WTC11 (cell line): ENCODE measurements around the gene WNK1.

Experiments used
- ATF1 ChIP-seq: sonication (generic); formaldehyde crosslinking; IDR thresholded peaks from 2 replicates; pipeline ENCODE4 v1.8.1; 2023; ENCODE audit warnings: mild to moderate bottlenecking, moderate library complexity, missing genetic modification reagents
- CREB1 ChIP-seq: sonication (generic); formaldehyde crosslinking; IDR thresholded peaks from 2 replicates; pipeline ENCODE4 v1.8.0; 2023; ENCODE audit warnings: mild to moderate bottlenecking, missing genetic modification reagents
- CREM ChIP-seq: sonication (generic); formaldehyde crosslinking; IDR thresholded peaks from 2 replicates; pipeline ENCODE4 v1.8.1; 2022; ENCODE audit warnings: mild to moderate bottlenecking, missing genetic modification reagents, moderate library complexity
- FOXJ3 ChIP-seq: sonication (generic); formaldehyde crosslinking; IDR thresholded peaks from 2 replicates; pipeline ENCODE4 v1.9.0; 2021; ENCODE audit warnings: missing genetic modification reagents, mild to moderate bottlenecking, borderline replicate concordance
- FOXP1 ChIP-seq: sonication (generic); formaldehyde crosslinking; IDR thresholded peaks from 2 replicates; pipeline ENCODE4 v1.8.0; 2022; ENCODE audit warnings: missing genetic modification reagents, mild to moderate bottlenecking, moderate library complexity, borderline replicate concordance
- JUN ChIP-seq: sonication (generic); formaldehyde crosslinking; IDR thresholded peaks from 2 replicates; pipeline ENCODE4 v1.8.0; 2023; ENCODE audit warnings: mild to moderate bottlenecking, missing genetic modification reagents
- NR1H2 ChIP-seq: sonication (generic); formaldehyde crosslinking; IDR thresholded peaks from 2 replicates; pipeline ENCODE4 v1.9.0; 2021; ENCODE audit warnings: mild to moderate bottlenecking, moderate library complexity, missing genetic modification reagents
- USF2 ChIP-seq: sonication (generic); formaldehyde crosslinking; IDR thresholded peaks from 2 replicates; pipeline ENCODE4 v1.8.1; 2023; ENCODE audit warnings: mild to moderate bottlenecking, missing genetic modification reagents, moderate library complexity
- ZNF138 ChIP-seq: sonication (generic); formaldehyde crosslinking; conservative IDR thresholded peaks from 2 replicates; pipeline ENCODE4 v1.8.1; 2022; ENCODE audit warnings: mild to moderate bottlenecking, moderate library complexity, missing genetic modification reagents
- TF ChIP-seq, protein P1 (sequence below): sonication (generic); formaldehyde crosslinking; IDR thresholded peaks from 2 replicates; pipeline ENCODE4 v1.8.0; 2022; ENCODE audit warnings: mild to moderate bottlenecking, missing genetic modification reagents
- TF ChIP-seq, protein P2 (sequence below): fragments of 200-600 bp; IDR thresholded peaks from 2 replicates; pipeline ENCODE4 v1.8.0; 2022; ENCODE audit warnings: antibody characterized with exemption
- TF ChIP-seq, protein P3 (sequence below): sonication (generic); formaldehyde crosslinking; IDR thresholded peaks from 2 replicates; pipeline ENCODE4 v1.8.1; 2023; ENCODE audit warnings: mild to moderate bottlenecking, moderate library complexity, missing genetic modification reagents
- TF ChIP-seq, protein P4 (sequence below): sonication (generic); formaldehyde crosslinking; IDR thresholded peaks from 2 replicates; pipeline ENCODE4 v1.8.0; 2022; ENCODE audit warnings: mild to moderate bottlenecking, missing genetic modification reagents

DNA sequence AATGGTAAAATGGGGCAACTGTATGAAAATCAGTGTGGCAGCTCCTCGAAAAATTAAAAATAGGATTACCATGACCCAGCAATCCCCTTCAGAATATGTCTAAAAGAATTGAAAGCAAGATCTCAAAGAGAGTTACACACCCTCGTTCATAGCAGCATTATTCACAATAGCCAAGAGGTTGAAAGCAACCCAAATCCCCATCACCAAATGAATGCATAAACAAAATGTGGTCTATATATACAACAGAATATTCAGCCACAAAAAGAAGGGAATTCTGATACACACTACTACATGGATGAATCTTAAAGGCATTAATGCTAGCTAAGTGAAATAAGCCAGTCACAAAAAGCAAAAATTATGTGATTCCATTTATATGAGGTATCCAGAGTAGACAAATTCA is 169.9 kb downstream of the WNK1 start:
- TF ChIP-seq USF2 (CRISPR knock-in tag) (no peak), CREB1 (no peak), ZNF138 (CRISPR knock-in tag) (no peak), FOXP1 (CRISPR knock-in tag) (no peak), CREM (CRISPR knock-in tag) (no peak), NR1H2 (CRISPR knock-in tag) (no peak), JUN (CRISPR knock-in tag) (no peak), FOXJ3 (no peak), ATF1 (CRISPR knock-in tag) (no peak)
- TF ChIP-seq, protein P1, sequence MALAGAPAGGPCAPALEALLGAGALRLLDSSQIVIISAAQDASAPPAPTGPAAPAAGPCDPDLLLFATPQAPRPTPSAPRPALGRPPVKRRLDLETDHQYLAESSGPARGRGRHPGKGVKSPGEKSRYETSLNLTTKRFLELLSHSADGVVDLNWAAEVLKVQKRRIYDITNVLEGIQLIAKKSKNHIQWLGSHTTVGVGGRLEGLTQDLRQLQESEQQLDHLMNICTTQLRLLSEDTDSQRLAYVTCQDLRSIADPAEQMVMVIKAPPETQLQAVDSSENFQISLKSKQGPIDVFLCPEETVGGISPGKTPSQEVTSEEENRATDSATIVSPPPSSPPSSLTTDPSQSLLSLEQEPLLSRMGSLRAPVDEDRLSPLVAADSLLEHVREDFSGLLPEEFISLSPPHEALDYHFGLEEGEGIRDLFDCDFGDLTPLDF (CRISPR knock-in tag): no peak
- TF ChIP-seq, protein P2, sequence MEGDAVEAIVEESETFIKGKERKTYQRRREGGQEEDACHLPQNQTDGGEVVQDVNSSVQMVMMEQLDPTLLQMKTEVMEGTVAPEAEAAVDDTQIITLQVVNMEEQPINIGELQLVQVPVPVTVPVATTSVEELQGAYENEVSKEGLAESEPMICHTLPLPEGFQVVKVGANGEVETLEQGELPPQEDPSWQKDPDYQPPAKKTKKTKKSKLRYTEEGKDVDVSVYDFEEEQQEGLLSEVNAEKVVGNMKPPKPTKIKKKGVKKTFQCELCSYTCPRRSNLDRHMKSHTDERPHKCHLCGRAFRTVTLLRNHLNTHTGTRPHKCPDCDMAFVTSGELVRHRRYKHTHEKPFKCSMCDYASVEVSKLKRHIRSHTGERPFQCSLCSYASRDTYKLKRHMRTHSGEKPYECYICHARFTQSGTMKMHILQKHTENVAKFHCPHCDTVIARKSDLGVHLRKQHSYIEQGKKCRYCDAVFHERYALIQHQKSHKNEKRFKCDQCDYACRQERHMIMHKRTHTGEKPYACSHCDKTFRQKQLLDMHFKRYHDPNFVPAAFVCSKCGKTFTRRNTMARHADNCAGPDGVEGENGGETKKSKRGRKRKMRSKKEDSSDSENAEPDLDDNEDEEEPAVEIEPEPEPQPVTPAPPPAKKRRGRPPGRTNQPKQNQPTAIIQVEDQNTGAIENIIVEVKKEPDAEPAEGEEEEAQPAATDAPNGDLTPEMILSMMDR: no peak
- TF ChIP-seq, protein P3, sequence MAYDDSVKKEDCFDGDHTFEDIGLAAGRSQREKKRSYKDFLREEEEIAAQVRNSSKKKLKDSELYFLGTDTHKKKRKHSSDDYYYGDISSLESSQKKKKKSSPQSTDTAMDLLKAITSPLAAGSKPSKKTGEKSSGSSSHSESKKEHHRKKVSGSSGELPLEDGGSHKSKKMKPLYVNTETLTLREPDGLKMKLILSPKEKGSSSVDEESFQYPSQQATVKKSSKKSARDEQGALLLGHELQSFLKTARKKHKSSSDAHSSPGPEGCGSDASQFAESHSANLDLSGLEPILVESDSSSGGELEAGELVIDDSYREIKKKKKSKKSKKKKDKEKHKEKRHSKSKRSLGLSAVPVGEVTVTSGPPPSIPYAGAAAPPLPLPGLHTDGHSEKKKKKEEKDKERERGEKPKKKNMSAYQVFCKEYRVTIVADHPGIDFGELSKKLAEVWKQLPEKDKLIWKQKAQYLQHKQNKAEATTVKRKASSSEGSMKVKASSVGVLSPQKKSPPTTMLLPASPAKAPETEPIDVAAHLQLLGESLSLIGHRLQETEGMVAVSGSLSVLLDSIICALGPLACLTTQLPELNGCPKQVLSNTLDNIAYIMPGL (CRISPR knock-in tag): no peak
- TF ChIP-seq, protein P4, sequence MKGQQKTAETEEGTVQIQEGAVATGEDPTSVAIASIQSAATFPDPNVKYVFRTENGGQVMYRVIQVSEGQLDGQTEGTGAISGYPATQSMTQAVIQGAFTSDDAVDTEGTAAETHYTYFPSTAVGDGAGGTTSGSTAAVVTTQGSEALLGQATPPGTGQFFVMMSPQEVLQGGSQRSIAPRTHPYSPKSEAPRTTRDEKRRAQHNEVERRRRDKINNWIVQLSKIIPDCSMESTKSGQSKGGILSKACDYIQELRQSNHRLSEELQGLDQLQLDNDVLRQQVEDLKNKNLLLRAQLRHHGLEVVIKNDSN (CRISPR knock-in tag): no peak
